PC-9 (cell line): Measurements from ENCODE around the gene PARPBP.
"Not testable (repeated sequence)": the region's sequence is repeated elsewhere in the genome, so short reads cannot be mapped to it uniquely, and the experiment has no call there.

ENCODE experiments used
- EZH2 ChIP-seq: fragments of 200-600 bp; sonication (generic); IDR thresholded peaks from 2 replicates; pipeline ENCODE4 v1.8.0; 2017; ENCODE audit warnings: antibody characterized with exemption, low read depth
- TF ChIP-seq, protein P1 (sequence below): fragments of 200-600 bp; sonication (generic); conservative IDR thresholded peaks from 2 replicates; pipeline ENCODE4 v1.6.1; 2017; ENCODE audit warnings: mixed run types, antibody characterized with exemption, mild to moderate bottlenecking, moderate library complexity

GRCh38 chr12:102130720-102131119 is 10.7 kb downstream of the PARPBP start:
- TF ChIP-seq, protein P1, sequence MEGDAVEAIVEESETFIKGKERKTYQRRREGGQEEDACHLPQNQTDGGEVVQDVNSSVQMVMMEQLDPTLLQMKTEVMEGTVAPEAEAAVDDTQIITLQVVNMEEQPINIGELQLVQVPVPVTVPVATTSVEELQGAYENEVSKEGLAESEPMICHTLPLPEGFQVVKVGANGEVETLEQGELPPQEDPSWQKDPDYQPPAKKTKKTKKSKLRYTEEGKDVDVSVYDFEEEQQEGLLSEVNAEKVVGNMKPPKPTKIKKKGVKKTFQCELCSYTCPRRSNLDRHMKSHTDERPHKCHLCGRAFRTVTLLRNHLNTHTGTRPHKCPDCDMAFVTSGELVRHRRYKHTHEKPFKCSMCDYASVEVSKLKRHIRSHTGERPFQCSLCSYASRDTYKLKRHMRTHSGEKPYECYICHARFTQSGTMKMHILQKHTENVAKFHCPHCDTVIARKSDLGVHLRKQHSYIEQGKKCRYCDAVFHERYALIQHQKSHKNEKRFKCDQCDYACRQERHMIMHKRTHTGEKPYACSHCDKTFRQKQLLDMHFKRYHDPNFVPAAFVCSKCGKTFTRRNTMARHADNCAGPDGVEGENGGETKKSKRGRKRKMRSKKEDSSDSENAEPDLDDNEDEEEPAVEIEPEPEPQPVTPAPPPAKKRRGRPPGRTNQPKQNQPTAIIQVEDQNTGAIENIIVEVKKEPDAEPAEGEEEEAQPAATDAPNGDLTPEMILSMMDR: not testable (repeated sequence)
- TF ChIP-seq EZH2: not testable (repeated sequence)
